Activated CD8-positive, alpha-beta T cell treated with anti-CD3 and anti-CD28 coated beads, Interleukin-2, amount 10 ng/mL, durations not matched to agents 7 days and 5 days (primary cell): ENCODE results near the gene HNRNPM. TPM values are rescaled to one million over a fixed set of nuclear protein-coding genes. Genes with fewer than 3 reads are reported as not detected.

Experiments
- ATAC-seq: fragments of 150-1000 bp; cut with Tn5 transposase; one replicate; pipeline ENCODE4 v1.10.0; 2021; ENCODE audit warnings: moderate library complexity
- CTCF ChIA-PET: fragments of 350-600 bp; sonication (Branson Sonifier 250); formaldehyde crosslinking; loops from one replicate; lab custom pipeline; 2021; ENCODE audit warnings: antibody characterized with exemption; lab: Charles Lee
- POLR2A ChIA-PET: fragments of 350-600 bp; sonication (Branson Sonifier 250); formaldehyde crosslinking; loops from one replicate; lab custom pipeline; 2021; ENCODE audit warnings: antibody characterized with exemption; lab: Charles Lee
- DNase-seq: peaks from one replicate; pipeline ENCODE4 v3.0.0-alpha.2; 2020
- H3K27ac Mint-ChIP-seq: one replicate; pipeline ENCODE4 v1.8.0; 2021; ENCODE audit warnings: mild to moderate bottlenecking, mixed read lengths
- H3K27me3 Mint-ChIP-seq: one replicate; pipeline ENCODE4 v1.8.0; 2021; ENCODE audit warnings: low read depth, mixed read lengths
- H3K36me3 Mint-ChIP-seq: one replicate; pipeline ENCODE4 v1.8.0; 2021; ENCODE audit warnings: low read depth, mixed read lengths
- H3K4me1 Mint-ChIP-seq: one replicate; pipeline ENCODE4 v1.8.0; 2021; ENCODE audit warnings: low read depth, mixed read lengths
- H3K4me3 Mint-ChIP-seq: one replicate; pipeline ENCODE4 v1.8.0; 2021; ENCODE audit warnings: mild to moderate bottlenecking, mixed read lengths
- H3K9me3 Mint-ChIP-seq: one replicate; pipeline ENCODE4 v1.8.0; 2022; ENCODE audit warnings: mixed read lengths; ENCODE audit not compliant: insufficient read depth
- total RNA-seq, 2 experiments: library from RNA; stranded (reverse); gene quantifications; one replicate each; pipeline ENCODE4 v1.2.3, GENCODE V29; 2021

HNRNPM gene, protein sequence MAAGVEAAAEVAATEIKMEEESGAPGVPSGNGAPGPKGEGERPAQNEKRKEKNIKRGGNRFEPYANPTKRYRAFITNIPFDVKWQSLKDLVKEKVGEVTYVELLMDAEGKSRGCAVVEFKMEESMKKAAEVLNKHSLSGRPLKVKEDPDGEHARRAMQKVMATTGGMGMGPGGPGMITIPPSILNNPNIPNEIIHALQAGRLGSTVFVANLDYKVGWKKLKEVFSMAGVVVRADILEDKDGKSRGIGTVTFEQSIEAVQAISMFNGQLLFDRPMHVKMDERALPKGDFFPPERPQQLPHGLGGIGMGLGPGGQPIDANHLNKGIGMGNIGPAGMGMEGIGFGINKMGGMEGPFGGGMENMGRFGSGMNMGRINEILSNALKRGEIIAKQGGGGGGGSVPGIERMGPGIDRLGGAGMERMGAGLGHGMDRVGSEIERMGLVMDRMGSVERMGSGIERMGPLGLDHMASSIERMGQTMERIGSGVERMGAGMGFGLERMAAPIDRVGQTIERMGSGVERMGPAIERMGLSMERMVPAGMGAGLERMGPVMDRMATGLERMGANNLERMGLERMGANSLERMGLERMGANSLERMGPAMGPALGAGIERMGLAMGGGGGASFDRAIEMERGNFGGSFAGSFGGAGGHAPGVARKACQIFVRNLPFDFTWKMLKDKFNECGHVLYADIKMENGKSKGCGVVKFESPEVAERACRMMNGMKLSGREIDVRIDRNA
- 100 to 1,000 TPM; 283 to 291 TPM for total RNA-seq

- peaks cover 31% of the 10 kb centered on the region for H3K36me3 Mint-ChIP-seq
- H3K4me3 Mint-ChIP-seq: peak within 1 kb of the TSS; percentile 94
- DNase-seq (peak; percentile 100), ATAC-seq (peak; percentile 96)
- no peaks in the 10 kb centered on the region for H3K9me3 Mint-ChIP-seq
- POLR2A ChIA-PET: interaction anchor here (0.6 to 1.8 kb wide), 17 partner anchors 8 to 136 kb away, joined by 3 to 16 read pairs (median 4); partner anchors contain the start of genes MARCHF2 and ZNF414
- peaks cover 40% of the 10 kb centered on the region for H3K4me1 Mint-ChIP-seq
- H3K27me3 Mint-ChIP-seq: no peaks in the 10 kb centered on the region
- CTCF ChIA-PET: interaction anchor here (0.7 to 1.7 kb wide), 10 partner anchors 19 to 137 kb away, joined by 3 to 10 read pairs (median 4); partner anchors contain the start of genes MARCHF2 and MYO1F
- peak within 1 kb of the TSS; percentile 92 for H3K27ac Mint-ChIP-seq
Measured at GRCh38 chr19:8444677-8445487, at the start of gene HNRNPM. TSS of gene HNRNPM (plus strand) at chr19:8444975. CDS start at chr19:8444999, 24 bp downstream.

- peaks cover 49% of the 10 kb centered on the region for H3K4me1 Mint-ChIP-seq
- ATAC-seq (no peak), DNase-seq (no peak)
- no peaks in the 10 kb centered on the region for H3K27me3 Mint-ChIP-seq
- no peak overlapping the region for H3K27ac Mint-ChIP-seq
- ChIA-PET POLR2A (no interaction called here), CTCF (interaction anchor here (1.0 kb wide), 1 partner anchor 42 kb away, joined by 16 read pairs; no protein-coding TSS in a partner anchor)
- H3K36me3 Mint-ChIP-seq: peaks cover 8% of the 10 kb centered on the region
- H3K9me3 Mint-ChIP-seq: no peaks in the 10 kb centered on the region
- H3K4me3 Mint-ChIP-seq: no peak overlapping the region
Measured at GRCh38 chr19:8395621-8396082, 49.1 kb upstream of the HNRNPM start.

- H3K27ac Mint-ChIP-seq: no peak overlapping the region
- DNase-seq: no peak
- POLR2A ChIA-PET: no interaction called here
- ATAC-seq: no peak
- no peaks in the 10 kb centered on the region for H3K27me3 Mint-ChIP-seq
- CTCF ChIA-PET: interaction anchor here (1.0 kb wide), 1 partner anchor 42 kb away, joined by 16 read pairs; no protein-coding TSS in a partner anchor
- peaks cover 44% of the 10 kb centered on the region for H3K4me1 Mint-ChIP-seq
- H3K4me3 Mint-ChIP-seq: no peak overlapping the region
- H3K36me3 Mint-ChIP-seq: peaks cover 8% of the 10 kb centered on the region
- H3K9me3 Mint-ChIP-seq: no peaks in the 10 kb centered on the region
Measured at GRCh38 chr19:8396185-8396562, 48.6 kb upstream of the HNRNPM start.

- POLR2A ChIA-PET: no interaction called here
Measured at GRCh38 chr19:8396563-8397203, 48.1 kb upstream of the HNRNPM start.

DNA sequence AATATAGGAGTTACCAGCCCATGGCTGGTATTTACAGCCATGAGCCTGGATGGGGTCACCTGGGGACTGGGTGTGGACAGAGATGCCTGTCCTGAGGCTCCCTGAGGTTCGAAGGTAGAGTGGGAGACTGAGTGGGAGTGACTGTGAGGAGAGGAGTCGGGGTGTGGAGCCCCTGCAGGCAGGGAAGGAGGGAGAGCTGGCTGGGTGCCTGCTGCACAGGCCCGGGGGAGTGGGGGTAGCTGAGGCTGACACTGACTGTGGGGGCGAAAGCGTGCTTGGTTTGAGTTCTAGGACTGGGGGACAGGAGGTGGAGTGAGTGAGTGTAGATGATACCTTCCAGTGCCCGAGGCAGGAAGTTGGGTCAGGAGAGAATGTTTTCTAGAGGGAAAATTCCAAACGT is 47.5 kb upstream of the HNRNPM start:
- Mint-ChIP-seq H3K4me3 (no peak overlapping the region), H3K4me1 (peaks cover 34% of the 10 kb centered on the region), H3K36me3 (peaks cover 13% of the 10 kb centered on the region), H3K9me3 (no peaks in the 10 kb centered on the region), H3K27me3 (no peaks in the 10 kb centered on the region), H3K27ac (peak overlapping the region; percentile 71)
- POLR2A ChIA-PET: no interaction called here
- DNase-seq (no peak), ATAC-seq (no peak)
- CTCF ChIA-PET: interaction anchor here (0.6 to 2.2 kb wide), 5 partner anchors 17 to 601 kb away, joined by 3 to 28 read pairs (median 3); partner anchors contain the start of gene MARCHF2

More at GRCh38 chr19:8396563-8397203, 48.1 kb upstream of the HNRNPM start:
- H3K4me3 Mint-ChIP-seq: no peak overlapping the region
- no peaks in the 10 kb centered on the region for H3K27me3 Mint-ChIP-seq
- H3K27ac Mint-ChIP-seq: peak overlapping the region; percentile 71
- DNase-seq: peak; percentile 89
- H3K4me1 Mint-ChIP-seq: peaks cover 40% of the 10 kb centered on the region
- ATAC-seq: peak; percentile 85
- CTCF ChIA-PET: interaction anchor here (0.6 to 2.2 kb wide), 4 partner anchors 17 to 43 kb away, joined by 3 to 28 read pairs (median 11); partner anchors contain the start of gene MARCHF2
- peaks cover 9% of the 10 kb centered on the region for H3K36me3 Mint-ChIP-seq
- no peaks in the 10 kb centered on the region for H3K9me3 Mint-ChIP-seq

DNA sequence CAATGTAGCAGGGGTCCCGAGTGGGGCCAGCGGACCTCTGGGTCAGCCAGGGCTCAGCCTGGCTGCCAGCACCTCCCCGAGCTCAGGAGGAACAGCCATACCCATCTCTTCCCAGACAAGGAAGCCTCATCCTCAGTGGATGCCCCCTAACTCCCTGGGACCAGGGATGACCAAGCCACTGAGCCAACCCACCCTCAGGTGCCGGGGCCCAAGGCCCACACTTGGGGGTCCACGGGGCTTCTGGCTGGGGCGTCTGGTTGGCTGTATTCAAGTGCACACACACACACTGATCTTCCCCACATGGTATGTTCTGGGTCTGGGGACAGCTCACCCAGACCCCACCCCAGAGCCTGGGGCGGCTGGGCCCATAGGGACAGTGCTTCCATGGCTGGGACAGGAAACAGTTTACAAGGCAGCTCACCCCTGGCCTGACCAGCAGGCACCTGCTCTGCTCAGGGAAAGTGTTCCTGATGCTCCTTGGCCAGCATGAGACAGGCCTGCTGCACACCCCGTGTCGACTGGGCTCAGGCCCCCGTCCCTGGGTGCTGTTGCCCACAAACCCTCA is 46.9 kb upstream of the HNRNPM start:
- POLR2A ChIA-PET: no interaction called here
- no peak for DNase-seq
- peaks cover 17% of the 10 kb centered on the region for H3K36me3 Mint-ChIP-seq
- no peak for ATAC-seq
- no peaks in the 10 kb centered on the region for H3K9me3 Mint-ChIP-seq
- no peak overlapping the region for H3K4me3 Mint-ChIP-seq
- no peaks in the 10 kb centered on the region for H3K27me3 Mint-ChIP-seq
- CTCF ChIA-PET: interaction anchor here (0.6 to 2.2 kb wide), 5 partner anchors 8 to 602 kb away, joined by 3 to 28 read pairs (median 3); partner anchors contain the start of genes MARCHF2 and RAB11B
- H3K27ac Mint-ChIP-seq: no peak overlapping the region
- peaks cover 31% of the 10 kb centered on the region for H3K4me1 Mint-ChIP-seq

DNA sequence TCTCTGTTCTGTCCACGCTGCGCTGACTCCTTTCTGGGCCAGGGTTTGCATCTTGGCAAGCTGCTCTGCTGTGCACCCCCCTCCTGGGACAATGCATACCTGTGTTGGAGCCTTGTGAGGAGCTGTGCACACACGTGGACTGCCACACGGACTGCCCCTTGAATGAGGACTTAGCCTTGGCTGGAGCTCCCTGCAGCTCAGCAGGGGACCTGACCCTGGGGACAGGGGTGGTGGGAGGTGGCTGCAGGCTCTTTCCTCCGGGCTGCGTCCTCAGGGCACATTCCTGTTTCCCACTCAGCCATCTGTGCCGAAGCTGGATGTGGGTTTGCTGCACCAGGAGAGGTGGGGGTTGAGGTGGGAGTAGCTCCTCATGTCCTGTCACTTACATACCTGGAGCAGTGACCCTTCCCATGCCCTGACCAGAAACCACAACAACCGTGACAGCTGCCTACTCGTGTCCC is 46.4 kb upstream of the HNRNPM start:
- no peak overlapping the region for H3K4me3 Mint-ChIP-seq
- peaks cover 20% of the 10 kb centered on the region for H3K36me3 Mint-ChIP-seq
- DNase-seq: no peak
- ChIA-PET POLR2A (no interaction called here), CTCF (interaction anchor here (0.7 to 2.2 kb wide), 4 partner anchors 8 to 98 kb away, joined by 3 to 28 read pairs (median 4); partner anchors contain the start of genes MARCHF2 and RAB11B)
- no peak overlapping the region for H3K27ac Mint-ChIP-seq
- no peaks in the 10 kb centered on the region for H3K9me3 Mint-ChIP-seq
- no peaks in the 10 kb centered on the region for H3K27me3 Mint-ChIP-seq
- H3K4me1 Mint-ChIP-seq: peaks cover 27% of the 10 kb centered on the region
- no peak for ATAC-seq

GRCh38 chr19:8399681-8400188 is 45.0 kb upstream of the HNRNPM start:
- POLR2A ChIA-PET: no interaction called here
- Mint-ChIP-seq H3K4me1 (peaks cover 25% of the 10 kb centered on the region), H3K9me3 (no peaks in the 10 kb centered on the region), H3K27me3 (no peaks in the 10 kb centered on the region), H3K4me3 (no peak overlapping the region), H3K36me3 (peaks cover 24% of the 10 kb centered on the region), H3K27ac (no peak overlapping the region)
- CTCF ChIA-PET: no interaction called here
- DNase-seq (no peak), ATAC-seq (no peak)

- H3K27me3 Mint-ChIP-seq: no peaks in the 10 kb centered on the region
- H3K36me3 Mint-ChIP-seq: peaks cover 24% of the 10 kb centered on the region
- ChIA-PET CTCF (no interaction called here), POLR2A (no interaction called here)
- ATAC-seq: no peak
- H3K27ac Mint-ChIP-seq: no peak overlapping the region
- no peak overlapping the region for H3K4me3 Mint-ChIP-seq
- no peak for DNase-seq
- peaks cover 6% of the 10 kb centered on the region for H3K4me1 Mint-ChIP-seq
- H3K9me3 Mint-ChIP-seq: no peaks in the 10 kb centered on the region
Measured at GRCh38 chr19:8401981-8402411, 42.8 kb upstream of the HNRNPM start.

- no peak overlapping the region for H3K4me3 Mint-ChIP-seq
- no peaks in the 10 kb centered on the region for H3K4me1 Mint-ChIP-seq
- no peaks in the 10 kb centered on the region for H3K9me3 Mint-ChIP-seq
- ChIA-PET POLR2A (no interaction called here), CTCF (interaction anchor here (1.4 kb wide), 1 partner anchor 10 kb away, joined by 5 read pairs; the partner anchor contains the start of gene MARCHF2)
- H3K36me3 Mint-ChIP-seq: peaks cover 24% of the 10 kb centered on the region
- no peak overlapping the region for H3K27ac Mint-ChIP-seq
- no peak for ATAC-seq
- no peaks in the 10 kb centered on the region for H3K27me3 Mint-ChIP-seq
- no peak for DNase-seq
Measured at GRCh38 chr19:8403098-8403819, 41.5 kb upstream of the HNRNPM start.
